HG03439 (cell line): ENCODE results near the gene HRH2.

Experiments
- ATAC-seq: cut with Tn5 transposase; IDR thresholded peaks from one replicate; pipeline ENCODE4 v1.9.1; 2021; ENCODE audit warnings: mild to moderate bottlenecking, moderate library complexity; ENCODE audit not compliant: unreplicated experiment

Gene HRH2

GRCh38 chr5:175690586-175690985, 32.7 kb downstream of the HRH2 start:
- ATAC-seq = no peak

- ATAC-seq = no peak
Measured at GRCh38 chr5:175691761-175692160, 33.9 kb downstream of the HRH2 start.

DNA sequence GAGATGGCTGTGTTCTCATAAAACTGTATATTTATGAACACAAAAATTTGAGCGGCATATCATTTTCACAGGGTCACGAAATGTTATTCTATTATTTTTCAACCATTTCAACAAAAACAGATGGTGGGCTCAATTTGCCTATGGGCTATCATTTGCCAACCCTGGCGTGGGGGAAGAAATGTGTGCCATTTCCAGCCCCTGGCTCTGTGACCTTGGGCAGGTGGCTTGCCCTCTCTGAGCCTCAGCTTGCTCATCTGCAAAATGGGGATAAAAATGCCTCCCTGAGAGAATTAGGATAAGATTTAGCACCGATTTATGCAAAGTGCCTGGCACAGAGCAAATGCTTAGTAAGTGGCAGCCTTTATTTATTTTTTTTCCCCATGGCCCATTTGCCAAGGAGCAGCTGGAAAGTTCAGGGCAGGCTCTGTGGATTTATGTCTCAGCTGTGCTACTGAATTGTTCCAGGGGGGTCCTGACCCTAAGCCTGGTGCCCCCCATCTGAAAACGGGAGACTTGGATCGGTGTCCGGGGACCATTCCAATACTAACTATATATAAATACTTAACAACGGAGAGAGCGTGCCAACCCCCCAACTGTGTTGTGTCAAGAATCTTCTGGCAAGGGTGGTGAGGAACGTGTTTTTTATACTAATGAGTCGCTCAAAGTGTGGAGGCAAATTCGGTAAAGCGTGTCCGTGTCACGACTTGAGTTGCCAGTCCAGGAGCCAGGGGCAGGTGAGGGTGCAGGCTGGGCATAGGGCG, 34.5 kb downstream of the HRH2 start:
- ATAC-seq = no peak

DNA sequence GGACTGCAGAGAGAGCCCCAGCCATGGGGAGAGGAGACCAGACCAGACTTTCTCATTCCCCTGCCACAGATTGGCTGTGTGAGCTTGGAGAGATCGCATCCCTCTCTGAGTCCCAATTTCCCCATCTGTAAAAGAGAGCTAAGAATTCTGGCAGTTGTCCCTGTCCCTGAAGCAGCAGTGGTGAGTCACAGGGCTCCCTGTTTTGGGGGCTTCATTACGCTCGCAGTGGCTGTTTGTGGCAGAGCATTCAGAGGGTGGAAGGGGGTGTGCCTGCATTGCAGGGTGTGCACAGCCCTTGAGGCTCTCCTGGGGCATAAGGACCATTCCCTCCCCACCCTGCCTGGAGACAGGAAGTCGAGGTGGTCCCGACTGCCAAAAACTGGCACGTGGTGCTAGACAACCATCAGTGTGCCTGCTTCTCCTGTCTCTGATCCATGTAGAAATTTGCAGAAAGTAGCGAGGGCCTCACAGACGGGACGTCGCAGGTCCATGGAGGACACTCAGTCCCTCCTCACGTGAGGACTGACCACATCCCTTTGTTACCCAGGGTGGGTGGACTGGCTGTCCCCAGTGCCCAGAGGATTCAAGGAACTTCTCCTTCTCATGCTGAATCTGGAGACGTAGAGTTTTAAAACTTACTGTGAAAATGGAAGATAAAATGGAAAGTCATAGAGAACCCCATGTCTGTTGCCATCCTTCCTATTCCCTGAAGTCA, 35.3 kb downstream of the HRH2 start:
- no peak for ATAC-seq

DNA sequence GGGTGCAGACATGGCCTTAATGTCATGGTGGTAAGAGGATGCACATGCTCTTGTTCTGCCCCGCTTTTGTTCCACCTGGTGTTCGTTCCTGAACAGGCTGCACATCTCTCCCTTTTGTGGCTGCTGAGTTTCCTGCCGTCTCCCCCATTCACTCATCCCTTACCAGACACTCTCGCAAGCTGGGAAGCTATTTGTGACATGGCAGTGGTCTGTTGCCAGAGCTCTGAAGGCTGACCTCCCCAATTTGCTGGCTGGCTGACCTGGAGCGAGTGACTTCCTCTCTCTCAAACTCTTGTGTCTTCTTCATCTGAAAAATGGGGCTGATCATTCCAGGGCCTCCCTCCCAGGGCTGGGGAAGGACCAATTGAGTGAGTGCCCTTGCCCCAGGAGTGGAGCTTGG, 35.9 kb downstream of the HRH2 start:
- ATAC-seq = no peak

DNA sequence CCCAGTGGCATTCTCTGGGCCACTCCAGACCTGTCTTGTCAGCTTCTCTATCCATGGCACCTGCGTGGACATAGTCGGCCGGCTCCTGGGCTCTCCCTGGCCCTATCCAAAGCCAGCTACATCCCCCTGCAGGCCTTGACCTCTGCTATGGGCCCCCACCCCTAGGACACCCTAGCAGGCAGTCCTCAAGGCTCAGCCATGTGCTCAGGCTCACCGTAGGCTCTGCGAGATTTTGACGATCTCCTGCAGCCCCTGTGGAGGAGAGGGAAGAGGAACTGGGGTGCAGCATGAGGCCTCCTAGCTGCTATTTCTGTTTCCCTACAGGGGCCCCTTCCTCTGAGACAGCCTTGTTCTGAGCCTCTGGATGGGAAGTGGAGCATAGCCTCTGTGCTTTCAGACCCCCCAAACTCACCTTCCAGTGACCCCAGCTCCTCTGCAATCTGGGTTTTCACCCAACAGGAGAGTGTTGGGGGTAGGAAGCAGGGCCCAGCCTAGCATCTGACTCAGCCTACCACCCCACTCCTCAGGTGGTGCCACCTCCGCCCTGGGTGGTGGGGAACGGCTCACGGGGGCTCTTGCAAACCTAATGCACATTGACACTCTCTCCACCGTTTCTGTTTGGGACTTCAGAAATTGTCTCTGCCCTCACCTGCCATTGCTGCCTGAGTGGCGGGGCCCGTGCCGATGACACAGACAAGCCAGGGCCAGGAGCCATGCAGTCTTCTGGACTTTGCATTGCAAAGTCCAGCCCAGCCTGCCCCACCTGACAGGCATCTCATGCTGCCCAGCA, 36.7 kb downstream of the HRH2 start:
- ATAC-seq = no peak

DNA sequence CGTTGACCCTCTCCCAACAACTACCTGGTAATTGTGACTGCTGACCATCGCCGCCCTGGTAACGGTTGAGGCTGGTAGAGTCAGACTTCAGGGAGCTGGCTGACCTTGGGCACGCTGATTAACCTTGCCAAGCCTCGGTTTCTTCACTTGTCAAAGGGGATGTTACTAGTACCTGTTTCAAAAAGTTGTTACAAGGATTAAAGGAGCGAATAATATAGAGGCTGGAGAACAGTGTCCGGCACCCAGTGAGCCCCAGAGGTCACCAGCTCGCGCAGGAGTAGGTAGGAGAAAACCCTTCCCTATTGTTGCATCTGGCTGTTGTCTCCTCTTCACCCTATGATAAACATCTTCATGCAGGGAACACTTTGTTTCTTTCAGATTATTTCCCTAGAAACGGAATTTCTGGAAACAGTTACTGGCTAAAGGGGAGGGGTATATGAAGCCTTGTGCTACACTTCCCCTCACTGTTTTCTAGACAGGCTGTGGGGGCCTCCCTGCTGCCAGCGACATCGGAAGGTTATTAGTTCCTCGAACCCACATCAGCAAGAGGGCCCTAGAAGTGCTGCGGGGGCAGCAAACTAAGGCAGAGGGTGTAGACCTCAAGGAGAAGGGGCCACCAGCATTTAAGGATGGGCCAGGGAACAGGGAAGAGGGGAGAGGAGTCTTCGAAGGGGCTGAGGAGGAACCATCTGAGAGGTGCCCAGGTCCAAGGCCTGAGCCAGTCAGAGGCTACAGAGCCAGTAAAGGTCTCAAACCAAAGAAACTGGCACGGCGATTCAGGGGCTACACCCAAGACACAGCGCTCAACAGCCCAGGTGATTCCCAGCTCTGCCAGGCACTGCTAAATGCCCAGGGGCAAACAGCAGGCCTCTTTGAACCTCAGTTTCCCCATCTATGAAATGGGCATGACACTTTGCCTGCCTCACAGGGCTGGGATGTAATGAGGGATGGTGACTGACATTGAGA, 37.6 kb downstream of the HRH2 start:
- ATAC-seq = no peak

GRCh38 chr5:175696139-175696854, 38.4 kb downstream of the HRH2 start:
- ATAC-seq = no peak

DNA sequence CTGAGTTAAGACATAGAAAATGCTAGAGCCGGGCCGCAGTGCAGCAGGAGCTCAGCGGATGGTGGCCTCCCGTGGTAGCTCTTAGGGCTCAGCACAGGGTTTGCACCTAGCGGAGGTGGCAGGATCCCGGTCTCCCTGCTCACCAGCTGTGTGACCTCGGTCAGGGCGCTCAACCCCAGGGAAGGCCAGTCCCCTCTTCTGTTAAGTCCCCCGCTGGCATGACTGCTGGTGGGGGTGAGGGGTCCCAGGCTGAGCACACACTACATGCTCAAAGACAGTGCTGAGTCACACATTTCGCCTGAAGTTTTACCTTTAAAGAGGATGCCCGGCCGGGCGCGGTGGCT, 39.0 kb downstream of the HRH2 start:
- ATAC-seq = no peak

DNA sequence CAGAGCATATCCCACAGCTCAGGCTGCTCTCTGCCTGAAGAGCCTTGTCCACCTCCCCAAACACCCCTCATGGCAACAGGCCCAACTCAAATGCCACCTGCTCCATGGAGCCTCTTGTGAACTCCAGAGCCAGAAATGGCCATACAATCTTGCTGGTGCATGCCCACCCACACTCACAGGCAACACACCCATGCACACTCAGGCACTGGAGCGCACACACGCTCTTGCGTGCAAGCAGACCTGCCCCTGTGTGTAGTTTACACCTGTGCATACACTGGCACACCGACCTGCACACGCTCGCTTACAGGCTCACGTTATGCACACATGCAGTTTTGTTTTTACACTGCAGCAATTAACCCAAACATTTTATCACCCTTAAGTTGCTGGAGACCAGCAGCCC, 40.0 kb downstream of the HRH2 start:
- ATAC-seq = no peak

GRCh38 chr5:175698401-175699115, 40.7 kb downstream of the HRH2 start:
- no peak for ATAC-seq

GRCh38 chr5:175700991-175701390, 43.1 kb downstream of the HRH2 start:
- ATAC-seq = no peak

DNA sequence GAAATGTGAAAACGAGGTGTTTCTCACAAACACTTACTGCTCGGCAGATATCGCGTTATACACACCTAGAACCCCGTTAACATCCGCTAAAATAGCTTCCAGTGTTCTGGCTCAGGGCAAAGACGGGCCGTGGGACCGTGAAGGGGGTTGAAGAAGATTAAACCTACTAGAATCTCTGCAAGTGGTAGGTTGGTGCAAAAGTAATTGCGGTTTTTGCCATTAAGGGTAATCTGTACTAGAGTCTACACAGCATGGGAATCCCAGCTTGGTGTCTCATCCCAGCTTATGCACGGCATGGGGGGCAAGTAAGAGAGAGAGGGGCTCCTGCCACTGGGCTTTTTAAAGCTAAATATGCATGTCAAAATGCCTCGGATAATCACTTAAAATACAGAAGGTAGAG, 43.9 kb downstream of the HRH2 start:
- ATAC-seq = no peak

DNA sequence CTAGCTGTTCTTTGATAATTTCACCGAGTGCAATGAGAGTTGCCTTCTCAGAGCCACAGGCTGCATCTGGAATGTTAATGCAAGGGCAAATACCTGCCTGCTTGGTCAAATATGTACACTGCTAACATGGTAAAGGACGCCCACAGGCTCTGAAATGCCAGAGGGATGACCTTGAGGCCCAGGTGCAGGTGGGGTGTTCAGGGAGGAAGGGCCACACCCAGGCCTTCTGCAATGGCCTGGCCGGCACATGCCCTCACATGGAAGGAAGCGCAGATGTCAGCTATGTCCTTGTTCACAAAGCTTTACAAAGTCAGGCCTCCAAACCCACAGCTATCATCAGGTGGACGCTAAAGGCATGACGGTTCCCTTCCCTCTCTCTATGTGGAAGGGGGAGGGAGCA, 48.6 kb downstream of the HRH2 start:
- no peak for ATAC-seq

DNA sequence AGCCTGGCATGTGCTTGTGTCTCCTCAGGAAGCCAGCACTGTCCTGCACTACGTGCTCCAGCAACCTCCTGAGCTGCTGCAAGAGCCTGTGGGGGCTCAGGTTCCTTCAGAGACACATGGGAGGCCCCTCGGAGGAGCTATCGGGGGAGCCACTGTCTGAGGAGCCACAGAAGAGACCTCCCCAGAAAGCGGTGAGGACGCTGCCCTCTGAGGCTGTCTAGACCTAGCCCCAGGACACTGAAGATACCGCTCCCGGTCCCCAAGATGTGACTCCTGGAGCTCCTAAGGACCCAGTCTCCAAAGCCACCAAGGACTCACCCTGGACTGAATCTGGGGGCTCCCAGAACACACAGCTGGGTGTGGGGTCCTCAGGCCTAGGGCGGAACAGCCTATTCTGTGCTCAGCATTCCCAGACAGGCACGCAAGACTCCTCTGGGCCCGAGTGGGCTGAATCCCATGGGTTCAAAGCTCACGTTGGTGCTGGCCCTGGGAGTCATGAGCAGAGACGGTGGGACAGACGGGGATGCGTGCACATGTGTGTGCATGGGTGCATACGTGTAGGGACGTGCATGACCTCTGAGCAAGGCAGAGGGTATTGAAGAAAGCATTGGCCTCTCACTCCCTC, 50.0 kb downstream of the HRH2 start:
- no peak for ATAC-seq

- ATAC-seq = no peak
Measured at GRCh38 chr5:175709276-175709781, 51.5 kb downstream of the HRH2 start.

GRCh38 chr5:175710326-175710725, 52.5 kb downstream of the HRH2 start:
- ATAC-seq = no peak

DNA sequence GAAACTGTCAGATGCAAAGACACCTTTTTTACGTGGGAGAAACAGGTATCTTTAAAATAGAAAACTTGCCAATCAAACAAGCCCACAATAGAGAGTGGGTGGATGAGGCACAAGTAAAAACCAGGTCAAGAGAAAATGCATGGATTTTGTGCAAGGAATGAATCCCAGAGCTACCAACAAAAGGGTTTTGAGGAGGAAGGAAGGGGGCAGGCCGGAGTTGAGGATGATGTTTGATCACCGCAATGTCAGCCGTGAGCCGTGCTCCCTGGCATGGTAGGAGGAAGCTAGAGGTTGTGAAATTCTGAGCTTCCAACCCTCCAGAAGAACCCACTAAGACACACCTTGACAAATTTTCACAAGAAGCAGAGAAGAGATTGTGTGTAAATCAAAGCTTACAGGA, 53.2 kb downstream of the HRH2 start:
- ATAC-seq = no peak
